ENCODE results near the gene SMU1. TPM values are rescaled to one million over a fixed set of nuclear protein-coding genes. Genes with fewer than 3 reads are reported as not detected.

Gene SMU1
- total RNA-seq, 1 donor from 2014 or later = 22.9 TPM

GRCh38 chr9:33103501-33104281 lies 27.2 kb upstream of the SMU1 start:
- Mint-ChIP-seq H3K4me3 (ENCODE audit: unreplicated experiment) (no peak overlapping the region), H3K4me1 (ENCODE audit: low read depth, unreplicated experiment) (peaks cover 51% of the 10 kb centered on the region), H3K9me3 (ENCODE audit: unreplicated experiment) (peaks cover 2% of the 10 kb centered on the region), H3K36me3 (ENCODE audit: low read depth, unreplicated experiment) (peaks cover 5% of the 10 kb centered on the region), H3K27ac (ENCODE audit: unreplicated experiment) (no peak overlapping the region), H3K27me3 (ENCODE audit: low read depth, unreplicated experiment) (no peaks in the 10 kb centered on the region)
- Histone ChIP-seq H3K27me3 (ENCODE audit: insufficient read depth, low read length) (no peaks in the 10 kb centered on the region), H4K20me1 (ENCODE audit: insufficient read depth, low read length) (no peaks in the 10 kb centered on the region), H2AFZ (ENCODE audit: low read depth, low read length) (no peak overlapping the region), H3K9me3 (ENCODE audit: insufficient read depth, low read depth, low read length) (no peaks in the 10 kb centered on the region), H3K9ac (ENCODE audit: low read length) (no peak overlapping the region), H3K4me2 (ENCODE audit: low read length) (no peak overlapping the region), H3K4me1 (ENCODE audit: insufficient read depth, low read length) (peaks cover 30% of the 10 kb centered on the region), H3K4me3 (ENCODE audit: insufficient read depth, low read depth, low read length) (no peak overlapping the region), H3K36me3 (ENCODE audit: insufficient read depth, low read length) (no peaks in the 10 kb centered on the region), H3K79me2 (ENCODE audit: insufficient read depth, low read length) (no peaks in the 10 kb centered on the region), H3K27ac (ENCODE audit: low read depth, low read length) (no peak overlapping the region)
- no peak for FAIRE-seq
- no peak for TF ChIP-seq EZH2 (IDR thresholded peaks at IDR 0.05; ENCODE audit: insufficient read depth, low read length)
- TF ChIP-seq CTCF (IDR thresholded peaks at IDR 0.05; ENCODE audit: insufficient read depth, low read depth, low read length) = no peak
- DNase-seq (ENCODE audit: low read depth) = no peak

DNA sequence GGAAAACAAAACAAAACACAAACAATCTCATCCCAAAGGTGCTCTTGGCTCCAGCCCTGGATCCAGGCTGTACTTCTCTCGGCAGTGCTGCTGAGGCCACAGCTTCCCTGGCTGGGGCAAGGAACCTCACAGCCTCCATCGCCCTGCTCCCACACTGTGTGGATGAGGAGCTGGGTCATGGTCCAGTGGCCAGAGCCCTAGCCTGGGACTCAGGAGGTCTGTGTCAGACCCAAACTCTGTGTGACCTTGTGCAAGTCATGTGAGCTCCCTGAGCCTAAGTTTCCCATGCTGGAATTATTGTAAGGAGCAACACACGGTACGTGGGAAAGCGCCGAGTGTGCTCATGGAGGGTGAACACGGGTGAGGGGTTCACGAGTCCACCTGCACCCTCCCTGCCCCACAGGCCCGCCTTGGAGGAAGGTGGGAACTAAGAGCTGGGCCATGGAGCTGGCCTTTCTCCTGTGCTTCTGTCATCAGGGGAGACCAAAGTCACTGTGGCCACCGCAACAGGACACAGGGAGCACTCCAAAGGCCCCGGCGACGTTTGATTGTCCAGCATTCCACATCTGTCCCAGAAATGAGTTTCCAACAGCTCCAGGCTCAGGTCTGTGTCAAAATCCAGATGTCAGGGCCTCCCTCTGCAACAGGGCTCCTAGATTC lies 26.2 kb upstream of the SMU1 start:
- TF ChIP-seq EZH2 (IDR thresholded peaks at IDR 0.05; ENCODE audit: insufficient read depth, low read length) = no peak
- TF ChIP-seq CTCF (IDR thresholded peaks at IDR 0.05; ENCODE audit: insufficient read depth, low read depth, low read length) = no peak
- Mint-ChIP-seq H3K4me1 (ENCODE audit: low read depth, unreplicated experiment) (peaks cover 44% of the 10 kb centered on the region), H3K27me3 (ENCODE audit: low read depth, unreplicated experiment) (no peaks in the 10 kb centered on the region), H3K27ac (ENCODE audit: unreplicated experiment) (no peak overlapping the region), H3K4me3 (ENCODE audit: unreplicated experiment) (no peak overlapping the region), H3K9me3 (ENCODE audit: unreplicated experiment) (peaks cover 2% of the 10 kb centered on the region), H3K36me3 (ENCODE audit: low read depth, unreplicated experiment) (peaks cover 5% of the 10 kb centered on the region)
- FAIRE-seq = no peak
- Histone ChIP-seq H2AFZ (ENCODE audit: low read depth, low read length) (no peak overlapping the region), H3K27me3 (ENCODE audit: insufficient read depth, low read length) (no peaks in the 10 kb centered on the region), H3K9ac (ENCODE audit: low read length) (no peak overlapping the region), H3K27ac (ENCODE audit: low read depth, low read length) (no peak overlapping the region), H4K20me1 (ENCODE audit: insufficient read depth, low read length) (no peaks in the 10 kb centered on the region), H3K4me3 (ENCODE audit: insufficient read depth, low read depth, low read length) (no peak overlapping the region), H3K9me3 (ENCODE audit: insufficient read depth, low read depth, low read length) (no peaks in the 10 kb centered on the region), H3K4me1 (ENCODE audit: insufficient read depth, low read length) (peaks cover 26% of the 10 kb centered on the region), H3K4me2 (ENCODE audit: low read length) (no peak overlapping the region), H3K79me2 (ENCODE audit: insufficient read depth, low read length) (no peaks in the 10 kb centered on the region), H3K36me3 (ENCODE audit: insufficient read depth, low read length) (no peaks in the 10 kb centered on the region)
- no peak for DNase-seq (ENCODE audit: low read depth)
